GM12892 (cell line): ENCODE measurements around the gene RASAL3.

Experiments
- POLR2A ChIP-seq: IDR thresholded peaks from 2 replicates; pipeline ENCODE4 v1.6.1; 2011; ENCODE audit warnings: low read depth, low read length, control low read depth
- POLR2AphosphoS5 ChIP-seq: IDR thresholded peaks from 2 replicates; pipeline ENCODE4 v1.6.1; 2011; ENCODE audit warnings: low read depth, low read length, control low read depth

DNA sequence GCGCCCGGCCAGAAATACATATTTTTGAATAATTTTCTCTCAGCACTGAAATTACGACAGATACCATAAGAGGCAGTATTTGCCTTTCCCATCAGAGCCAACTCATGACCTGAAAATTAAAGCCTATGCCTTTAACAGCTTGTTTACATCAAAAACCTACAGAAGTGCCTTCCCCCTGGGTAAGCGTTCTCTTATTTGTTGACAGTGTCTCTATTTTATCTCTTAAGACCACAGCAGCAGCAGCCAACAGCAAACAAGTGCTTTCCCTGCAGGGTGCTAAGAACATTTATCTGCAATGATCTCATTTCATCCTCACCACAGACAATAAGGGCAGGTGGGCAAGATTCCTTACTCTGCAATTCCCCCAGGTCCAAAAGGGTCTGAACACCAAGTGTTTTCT, 51.5 kb downstream of the RASAL3 start:
- TF ChIP-seq POLR2AphosphoS5 (no peak), POLR2A (no peak)
